Smooth muscle cell (in vitro differentiated cells): ENCODE data around the gene STAM. TPM values are rescaled to one million over a fixed set of nuclear protein-coding genes. Genes with fewer than 3 reads are reported as not detected.

Experiments used
- DNase-seq: peaks from one replicate; lab custom pipeline; 2025; ENCODE audit not compliant: unreplicated experiment; lab: John Stamatoyannopoulos, UW
- H2AFZ ChIP-seq: fragments of 200-600 bp; sonication (generic); 2 replicates; pipeline ENCODE4 v1.6.0; 2016; ENCODE audit warnings: antibody characterized with exemption, low read depth, mild to moderate bottlenecking
- H3F3A ChIP-seq: fragments of 200-600 bp; sonication (generic); 2 replicates; pipeline ENCODE4 v1.6.0; 2017; ENCODE audit warnings: antibody characterized with exemption, low read depth
- H3K27ac ChIP-seq: fragments of 200-600 bp; sonication (generic); 2 replicates; pipeline ENCODE4 v1.5.1; 2016; ENCODE audit warnings: low read depth, mild to moderate bottlenecking
- H3K27me3 ChIP-seq: fragments of 200-600 bp; sonication (generic); 2 replicates; pipeline ENCODE4 v1.6.1; 2016; ENCODE audit warnings: low read depth, mild to moderate bottlenecking
- H3K36me3 ChIP-seq: fragments of 200-600 bp; sonication (generic); 2 replicates; pipeline ENCODE4 v1.5.1; 2016; ENCODE audit warnings: low read depth
- H3K4me1 ChIP-seq: fragments of 200-600 bp; sonication (generic); 2 replicates; pipeline ENCODE4 v1.5.1; 2016; ENCODE audit warnings: low read depth
- H3K4me2 ChIP-seq: fragments of 200-600 bp; sonication (generic); 2 replicates; pipeline ENCODE4 v1.6.0; 2016; ENCODE audit warnings: mild to moderate bottlenecking
- H3K4me3 ChIP-seq: fragments of 200-600 bp; sonication (generic); 2 replicates; pipeline ENCODE4 v1.5.1; 2016; ENCODE audit warnings: mild to moderate bottlenecking
- H3K79me2 ChIP-seq: fragments of 200-600 bp; sonication (generic); 2 replicates; pipeline ENCODE4 v1.6.0; 2016; ENCODE audit warnings: low read depth, mild to moderate bottlenecking
- H3K9ac ChIP-seq: fragments of 200-600 bp; sonication (generic); 2 replicates; pipeline ENCODE4 v1.6.0; 2016; ENCODE audit warnings: low read depth
- H3K9me3 ChIP-seq: fragments of 200-600 bp; sonication (generic); replicated peaks from 2 replicates; pipeline ENCODE4 v1.5.1; 2016; ENCODE audit warnings: low read depth
- H4K20me1 ChIP-seq: fragments of 200-600 bp; sonication (generic); 2 replicates; pipeline ENCODE4 v1.6.0; 2016; ENCODE audit warnings: low read depth
- CTCF ChIP-seq: fragments of 200-600 bp; sonication (generic); IDR thresholded peaks from 2 replicates; pipeline ENCODE4 v1.5.1; 2017; ENCODE audit warnings: borderline replicate concordance, mild to moderate bottlenecking, antibody characterized with exemption; ENCODE audit not compliant: insufficient read depth, poor library complexity, severe bottlenecking
- WGBS: methylation state at CpG from one replicate; pipeline ENCODE4 v1.1.7; 2016; ENCODE audit warnings: low lambda C conversion rate; 5-methylcytosine and 5-hydroxymethylcytosine counted together
- polyA plus RNA-seq: library from polyadenylated mRNA; unstranded; fragments of >200 nt; fragmentation: Nextera tagmentation; extraction: Ambion mirVana; gene quantifications from 2 replicates; pipeline ENCODE4 v1.2.1, GENCODE V29; 2016
- total RNA-seq: library from RNA; depleted of rRNA; stranded (reverse); fragments of >200 nt; gene quantifications from 2 replicates; pipeline ENCODE4 v1.2.3, GENCODE V29; 2014

The STAM gene
- total and polyA plus RNA-seq, 2 experiments from 2014 or later = 16.0 to 30.2 TPM

- no peak for DNase-seq
- 100% methylated on average over 2 of the region's 2 CpGs for WGBS
- no peaks in the 10 kb centered on the region for H3K36me3 ChIP-seq
- no peak for TF ChIP-seq CTCF
- no peak overlapping the region for H3K27ac ChIP-seq
- no peaks in the 10 kb centered on the region for H3K4me1 ChIP-seq
- H3K9ac ChIP-seq = no peak overlapping the region
- peaks cover 81% of the 10 kb centered on the region for H3K79me2 ChIP-seq
- H3K4me3 ChIP-seq = no peak overlapping the region
- H3K4me2 ChIP-seq = no peak overlapping the region
- H2AFZ ChIP-seq = no peak overlapping the region
- peaks cover 86% of the 10 kb centered on the region for H4K20me1 ChIP-seq
- H3K9me3 ChIP-seq = no peaks in the 10 kb centered on the region
- no peaks in the 10 kb centered on the region for H3K27me3 ChIP-seq
- H3F3A ChIP-seq = no peaks in the 10 kb centered on the region
Measured at GRCh38 chr10:17682236-17682946, 38.4 kb downstream of the STAM start.

GRCh38 chr10:17683541-17683940 lies 39.6 kb downstream of the STAM start:
- Histone ChIP-seq H3F3A (no peaks in the 10 kb centered on the region), H3K27me3 (no peaks in the 10 kb centered on the region), H3K4me3 (no peak overlapping the region), H3K79me2 (peaks cover 70% of the 10 kb centered on the region), H3K9ac (no peak overlapping the region), H4K20me1 (peaks cover 87% of the 10 kb centered on the region), H2AFZ (no peak overlapping the region), H3K4me2 (no peak overlapping the region), H3K27ac (no peak overlapping the region), H3K9me3 (no peaks in the 10 kb centered on the region), H3K4me1 (no peaks in the 10 kb centered on the region), H3K36me3 (no peaks in the 10 kb centered on the region)
- no peak for DNase-seq
- TF ChIP-seq CTCF = no peak

GRCh38 chr10:17684537-17684936 lies 40.6 kb downstream of the STAM start:
- Histone ChIP-seq H3F3A (no peaks in the 10 kb centered on the region), H3K79me2 (peaks cover 60% of the 10 kb centered on the region), H3K27me3 (no peaks in the 10 kb centered on the region), H4K20me1 (peaks cover 83% of the 10 kb centered on the region), H3K36me3 (no peaks in the 10 kb centered on the region), H3K4me1 (no peaks in the 10 kb centered on the region), H2AFZ (no peak overlapping the region), H3K27ac (no peak overlapping the region), H3K9me3 (no peaks in the 10 kb centered on the region), H3K4me3 (no peak overlapping the region), H3K9ac (no peak overlapping the region), H3K4me2 (no peak overlapping the region)
- no peak for TF ChIP-seq CTCF
- WGBS = 91% methylated on average over 6 of the region's 6 CpGs
- DNase-seq = no peak

GRCh38 chr10:17685233-17685840 lies 41.4 kb downstream of the STAM start:
- TF ChIP-seq CTCF = no peak
- H3K9me3 ChIP-seq = no peaks in the 10 kb centered on the region
- H3K4me2 ChIP-seq = no peak overlapping the region
- no peak overlapping the region for H3K9ac ChIP-seq
- H3K4me3 ChIP-seq = no peak overlapping the region
- H3K4me1 ChIP-seq = no peaks in the 10 kb centered on the region
- DNase-seq = no peak
- peaks cover 80% of the 10 kb centered on the region for H4K20me1 ChIP-seq
- no peak overlapping the region for H3K27ac ChIP-seq
- H3K79me2 ChIP-seq = peaks cover 52% of the 10 kb centered on the region
- no peaks in the 10 kb centered on the region for H3F3A ChIP-seq
- WGBS = 88% methylated on average over 3 of the region's 3 CpGs
- H3K27me3 ChIP-seq = no peaks in the 10 kb centered on the region
- H3K36me3 ChIP-seq = no peaks in the 10 kb centered on the region
- no peak overlapping the region for H2AFZ ChIP-seq
